ENCODE results near the gene CACNA1S.

CACNA1S gene

DNA sequence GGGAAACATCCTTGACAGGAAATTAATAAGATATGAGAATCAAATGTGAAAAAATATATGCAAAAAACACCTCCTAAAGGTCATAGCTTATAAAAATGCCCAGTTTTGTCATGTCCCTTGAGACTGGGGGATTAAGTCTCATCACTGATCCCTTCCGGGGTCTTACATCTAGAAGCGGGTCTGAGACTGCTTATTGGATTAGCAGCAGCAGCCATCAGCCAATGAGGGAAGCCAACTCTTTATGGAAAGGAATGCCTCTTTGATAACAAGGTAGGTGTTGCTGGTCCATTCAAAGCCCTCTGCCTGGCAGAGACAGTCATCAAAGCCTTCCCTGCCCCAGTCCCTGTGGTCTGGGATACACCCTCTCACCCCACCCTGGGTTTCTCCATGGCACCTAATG, 3.9 kb upstream of the CACNA1S start:
- DNase-seq (ENCODE audit: low read depth in 2 of 3, low spot score in 2 of 3), result no peak

- no peak for DNase-seq (ENCODE audit: low read depth in 2 of 3, low spot score in 2 of 3)
Measured at GRCh38 chr1:201115390-201115937, 3.2 kb upstream of the CACNA1S start.

DNA sequence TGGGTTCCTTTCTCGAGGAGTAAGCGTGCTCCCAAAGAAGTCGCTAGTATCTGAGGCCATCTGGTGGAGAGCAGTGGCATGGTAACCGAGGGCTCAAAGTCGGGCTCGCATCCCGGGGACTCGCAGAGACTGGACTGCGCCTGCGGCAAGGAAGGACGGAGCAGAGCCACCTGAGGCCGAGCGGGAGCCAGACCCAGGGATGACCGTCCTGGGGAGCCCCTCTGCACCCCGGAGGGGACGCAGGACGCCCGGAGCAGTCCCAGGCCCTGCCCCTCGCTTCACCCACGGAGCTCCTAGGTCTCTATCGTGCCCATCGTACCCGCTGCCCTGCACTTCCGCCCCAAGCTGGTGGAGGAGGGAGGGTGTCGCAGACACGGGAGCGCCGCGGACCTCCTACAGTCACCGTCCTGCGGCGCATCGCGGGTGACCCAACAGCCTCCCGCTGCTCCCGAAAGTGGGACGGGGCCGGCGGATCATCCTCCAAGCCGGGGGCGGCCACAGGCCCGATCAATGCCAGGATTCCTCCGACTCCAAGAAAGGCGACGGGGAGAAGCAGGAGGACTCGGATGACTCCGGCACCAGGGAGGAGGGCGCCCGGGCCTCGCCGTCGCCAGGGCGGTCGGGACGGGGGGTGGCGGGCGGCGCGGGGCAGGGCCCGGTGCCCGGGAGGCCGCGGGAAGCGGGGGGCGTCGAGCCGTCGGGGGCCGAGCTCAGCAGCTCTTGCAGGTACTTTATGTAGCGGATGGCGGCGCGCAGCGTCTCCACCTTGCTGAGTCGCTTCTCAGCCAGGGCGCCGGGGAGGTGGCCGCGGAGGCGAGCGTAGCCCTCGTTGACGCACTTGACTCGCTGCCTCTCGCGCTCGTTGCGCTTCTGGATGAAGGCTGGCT, 2.3 kb upstream of the CACNA1S start:
- DNase-seq (ENCODE audit: low read depth in 2 of 3, low spot score in 2 of 3), result peak; percentile 49 to 62 (median 57)

DNA sequence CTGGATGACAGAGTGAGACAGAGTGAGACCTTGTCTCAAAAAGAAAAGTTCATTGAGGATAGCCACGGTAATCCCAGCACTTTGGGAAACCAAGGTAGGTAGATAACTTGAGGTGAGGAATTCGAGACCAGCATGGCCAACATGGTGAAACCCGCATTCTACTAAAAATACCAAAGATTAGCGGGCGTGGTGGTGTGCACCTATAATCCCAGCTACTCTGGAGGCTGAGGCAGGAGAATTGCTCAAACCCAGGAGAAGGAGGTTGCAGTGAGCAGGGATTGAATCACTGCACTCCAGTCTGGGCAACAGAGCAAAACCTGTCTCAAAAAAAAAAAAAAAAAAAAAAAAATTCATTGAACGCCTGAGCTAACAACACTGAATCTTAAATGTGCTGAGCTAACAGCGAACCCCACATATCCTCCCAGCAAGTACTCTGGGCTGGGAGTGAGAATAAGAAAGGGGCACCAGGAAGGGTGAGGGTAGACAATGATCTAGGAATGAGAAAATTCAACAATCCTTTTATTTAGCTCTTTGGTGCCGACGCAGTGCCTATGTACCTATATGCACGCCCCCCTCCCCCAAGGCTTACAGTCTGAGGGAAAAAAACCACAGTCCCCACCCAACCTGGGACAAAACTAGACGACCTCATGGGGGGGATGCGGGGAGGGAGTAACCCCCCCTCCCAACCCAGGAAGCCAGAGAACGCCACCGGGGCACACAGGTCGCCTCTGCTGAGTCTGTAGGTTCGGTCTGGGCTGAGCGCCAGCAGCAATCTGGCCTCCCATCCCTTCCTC, 1.4 kb upstream of the CACNA1S start:
- no peak for DNase-seq (ENCODE audit: low read depth in 2 of 3, low spot score in 2 of 3)

DNA sequence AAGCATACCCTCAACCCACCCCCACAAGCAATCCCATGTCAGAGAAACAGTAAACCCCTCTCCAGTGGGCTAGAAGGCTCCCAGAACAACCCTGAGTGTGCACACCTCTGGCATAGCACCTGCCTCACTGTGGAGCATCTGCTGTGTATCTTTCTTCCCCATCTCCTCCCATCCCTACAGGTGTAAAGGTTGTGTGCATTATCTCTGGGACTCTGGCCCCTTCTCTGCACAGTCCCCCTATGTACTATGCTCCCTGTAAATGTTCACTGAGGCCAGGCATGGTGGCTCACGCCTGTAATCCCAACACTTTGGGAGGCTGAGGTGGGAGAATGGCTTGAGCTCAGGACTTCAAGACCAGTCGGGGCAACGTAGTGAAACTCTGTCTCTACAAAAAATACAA, 700 bp upstream of the CACNA1S start:
- no peak for DNase-seq (ENCODE audit: low read depth in 2 of 3, low spot score in 2 of 3)

DNA sequence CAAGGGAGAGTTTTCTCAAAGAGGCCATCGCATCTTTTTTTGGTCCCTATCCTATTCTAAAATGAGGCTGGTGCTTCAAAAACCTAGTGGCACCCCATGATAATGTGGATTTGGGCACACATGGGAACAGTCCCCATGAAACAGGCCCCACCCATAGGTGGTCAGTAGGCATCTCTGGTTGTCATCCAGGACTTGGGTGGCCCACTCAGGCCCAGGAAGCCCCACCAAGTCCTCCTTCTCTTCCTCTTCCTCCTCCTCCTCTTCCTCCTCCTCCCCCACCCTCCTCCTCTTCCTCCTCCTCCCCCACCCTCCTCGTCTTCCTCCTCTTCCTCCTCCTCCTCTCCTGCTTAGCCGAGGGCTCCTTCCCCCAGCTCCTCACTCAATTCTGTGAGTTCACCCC, 554 bp downstream of the CACNA1S start:
- no peak for DNase-seq (ENCODE audit: low read depth in 2 of 3, low spot score in 2 of 3)

DNA sequence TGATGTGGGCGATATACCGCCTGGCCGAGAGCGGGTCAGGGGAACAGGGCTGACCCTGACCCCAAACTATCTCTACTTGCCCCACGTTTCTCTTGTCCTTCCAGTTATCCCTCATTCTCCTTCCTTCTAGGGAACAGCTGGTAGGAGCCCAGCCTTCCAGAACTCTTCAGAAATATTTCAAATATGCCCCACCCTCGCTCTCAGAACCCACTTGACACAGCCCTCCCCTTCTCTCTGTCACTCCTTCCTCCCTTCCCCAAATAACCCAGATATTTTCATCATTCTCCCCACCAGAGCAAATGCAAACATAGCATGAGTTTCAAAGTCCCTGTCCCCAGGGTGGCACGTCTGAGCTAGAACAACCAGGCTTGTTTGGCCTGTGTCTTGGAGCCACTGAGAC, 1.1 kb downstream of the CACNA1S start:
- DNase-seq (ENCODE audit: low read depth in 2 of 3, low spot score in 2 of 3), result no peak

DNA sequence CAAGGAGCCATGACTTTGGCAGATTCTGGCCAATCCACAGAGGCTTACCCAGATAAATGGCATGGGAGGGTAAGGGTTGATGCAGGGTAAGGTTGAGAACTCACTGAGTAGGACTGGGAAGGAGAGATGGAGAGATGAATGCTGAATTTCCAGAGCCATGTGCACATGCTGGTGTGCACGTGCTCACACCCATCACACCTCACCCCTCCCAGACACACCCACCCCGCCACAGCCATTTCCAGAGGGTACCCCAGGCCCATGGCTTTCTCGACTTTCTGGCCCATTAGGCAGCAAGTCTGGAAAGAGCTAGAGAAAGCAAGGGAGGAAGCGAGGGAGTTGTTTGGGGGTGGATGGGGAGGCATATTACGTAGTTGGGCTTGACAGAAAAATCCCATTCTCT, 1.6 kb downstream of the CACNA1S start:
- no peak for DNase-seq (ENCODE audit: low read depth in 2 of 3, low spot score in 2 of 3)

DNA sequence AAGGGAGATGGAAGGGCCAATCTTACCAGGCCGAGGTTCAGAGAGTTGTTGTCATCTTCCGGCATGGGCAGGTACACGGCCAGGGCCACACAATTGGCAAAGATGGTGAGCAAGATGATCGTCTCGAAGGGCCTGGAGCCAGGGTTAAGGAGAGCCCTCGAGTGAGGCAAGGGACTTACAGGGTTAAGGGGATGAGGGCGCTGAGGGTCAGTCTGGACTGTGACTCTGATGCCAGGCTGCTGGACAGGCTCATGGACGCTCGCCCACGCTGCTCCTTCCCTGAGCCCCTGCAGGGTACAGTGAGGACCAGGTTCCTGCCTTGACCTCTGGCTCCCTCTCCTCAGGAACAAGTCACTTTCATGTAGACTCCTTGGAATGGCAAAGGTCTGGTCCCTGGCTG, 2.1 kb downstream of the CACNA1S start:
- DNase-seq (ENCODE audit: low read depth in 2 of 3, low spot score in 2 of 3), result no peak

DNA sequence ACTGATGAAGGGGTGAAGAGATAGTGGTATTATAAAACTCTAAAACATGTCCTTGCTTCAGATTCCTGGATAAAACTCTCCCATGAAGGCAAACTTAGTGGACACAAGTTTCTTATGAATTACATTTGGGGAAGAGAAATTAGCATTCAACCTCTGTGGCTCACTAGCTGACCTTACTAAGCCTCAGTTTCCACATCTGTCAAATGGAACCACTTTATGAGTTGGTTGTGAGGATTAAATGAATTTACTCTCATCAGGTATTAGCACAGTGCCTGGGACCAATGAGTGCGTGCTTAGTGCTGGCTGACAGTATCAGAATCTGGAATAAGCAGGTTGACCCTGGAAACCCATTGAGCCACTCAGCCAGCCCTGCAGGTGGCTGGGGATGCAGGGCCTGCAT, 2.6 kb downstream of the CACNA1S start:
- DNase-seq (ENCODE audit: low read depth in 2 of 3, low spot score in 2 of 3), result no peak

DNA sequence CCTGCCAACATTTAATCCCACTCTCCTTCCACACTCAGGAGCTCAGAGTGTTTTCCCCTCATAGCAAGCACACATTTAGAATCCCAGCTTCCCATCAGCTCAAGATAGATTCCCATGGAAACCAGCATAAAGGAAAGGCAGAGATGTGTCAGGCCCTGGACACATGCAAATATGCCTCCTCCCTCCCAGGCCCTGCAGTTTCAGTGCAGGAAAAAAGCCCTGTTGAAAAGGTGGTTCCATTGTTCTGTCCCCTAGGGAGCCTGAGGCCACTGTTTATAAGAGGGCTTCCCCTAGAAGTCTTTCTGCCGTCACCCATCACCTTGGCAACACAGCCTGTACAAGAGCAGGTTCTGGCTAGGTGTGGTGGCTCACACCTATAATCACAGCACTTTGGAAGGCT, 3.6 kb downstream of the CACNA1S start:
- no peak for DNase-seq (ENCODE audit: low read depth in 2 of 3, low spot score in 2 of 3)

DNA sequence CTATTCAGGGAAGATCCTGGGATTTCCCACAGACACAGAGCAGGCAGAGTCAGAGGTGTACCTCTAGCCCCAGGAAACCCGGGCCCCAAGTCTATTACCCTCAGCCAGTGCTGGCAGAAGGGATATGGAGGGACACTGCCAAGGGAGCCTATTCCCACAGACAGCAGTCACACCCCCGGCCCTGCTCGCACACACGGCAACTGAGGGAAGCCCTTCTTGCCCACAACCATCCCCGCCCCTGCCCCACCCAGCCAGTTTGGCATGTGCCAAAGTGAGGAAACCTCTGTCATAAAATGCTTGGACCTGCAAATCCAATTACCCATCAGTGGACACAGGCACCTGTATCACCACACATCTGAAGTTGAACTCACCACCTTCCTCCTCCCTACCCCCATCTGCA, 6.5 kb downstream of the CACNA1S start:
- no peak for DNase-seq (ENCODE audit: low read depth in 2 of 3, low spot score in 2 of 3)

GRCh38 chr1:201104141-201104540, 8.1 kb downstream of the CACNA1S start:
- DNase-seq (ENCODE audit: low read depth in 2 of 3, low spot score in 2 of 3), result no peak

DNA sequence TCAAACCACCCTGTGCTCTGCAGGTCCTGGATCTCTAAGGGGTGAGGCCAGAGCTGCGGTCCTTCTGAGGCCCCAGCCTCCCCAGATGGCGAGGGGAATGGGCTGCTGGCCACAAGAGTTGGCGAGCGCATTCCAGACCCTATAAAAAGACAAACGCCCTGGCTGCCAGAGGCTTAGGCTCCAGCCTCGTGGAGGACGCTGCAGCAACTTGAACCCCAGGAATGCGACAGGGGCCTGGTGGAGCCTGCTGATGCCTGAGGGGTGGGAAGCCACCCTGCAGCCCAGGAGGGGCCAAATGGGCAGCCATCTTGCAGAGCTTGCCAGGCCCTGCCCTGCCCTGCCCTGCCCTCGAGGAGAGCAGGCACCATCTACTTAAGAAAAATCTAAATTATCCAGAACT, 8.6 kb downstream of the CACNA1S start:
- DNase-seq (ENCODE audit: low read depth in 2 of 3, low spot score in 2 of 3), result no peak

- no peak for DNase-seq (ENCODE audit: low read depth in 2 of 3, low spot score in 2 of 3)
Measured at GRCh38 chr1:201100169-201100930, 11.9 kb downstream of the CACNA1S start.

DNA sequence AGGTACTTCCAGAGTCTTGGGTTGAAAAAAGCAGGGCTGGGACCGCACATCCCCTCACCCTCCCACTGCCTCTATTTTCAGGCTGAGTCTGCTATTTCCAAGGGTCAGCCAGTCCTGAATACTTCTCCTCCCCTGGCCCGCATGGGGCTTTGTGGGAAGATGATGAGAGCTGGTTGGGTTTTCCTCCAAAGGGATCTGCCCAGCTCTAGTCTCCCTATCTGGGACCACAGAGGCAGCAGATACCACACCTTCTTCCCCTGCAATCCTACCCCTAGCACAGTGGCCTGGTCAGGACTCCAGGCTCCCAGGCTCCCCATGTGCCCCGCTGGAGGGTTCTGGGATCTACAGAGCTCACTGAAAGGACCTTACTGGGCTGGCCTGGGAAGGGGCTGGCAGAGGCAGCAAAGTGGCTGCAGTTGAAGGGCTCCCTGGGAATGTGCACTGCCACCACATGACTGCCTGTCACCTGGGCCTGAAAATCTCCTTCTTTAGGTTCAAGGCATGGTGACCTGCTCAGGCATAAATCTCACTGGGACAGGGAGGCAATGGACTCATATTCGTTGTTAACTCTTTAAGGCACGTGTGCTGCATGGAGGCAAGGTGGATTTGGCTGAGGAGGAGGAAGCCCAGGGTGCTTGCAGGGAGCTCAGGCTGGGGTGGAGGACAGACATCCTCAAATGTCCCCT, 13.1 kb downstream of the CACNA1S start:
- no peak for DNase-seq (ENCODE audit: low read depth in 2 of 3, low spot score in 2 of 3)

GRCh38 chr1:201096977-201097856, 15.0 kb downstream of the CACNA1S start:
- no peak for DNase-seq (ENCODE audit: low read depth in 2 of 3, low spot score in 2 of 3)

DNA sequence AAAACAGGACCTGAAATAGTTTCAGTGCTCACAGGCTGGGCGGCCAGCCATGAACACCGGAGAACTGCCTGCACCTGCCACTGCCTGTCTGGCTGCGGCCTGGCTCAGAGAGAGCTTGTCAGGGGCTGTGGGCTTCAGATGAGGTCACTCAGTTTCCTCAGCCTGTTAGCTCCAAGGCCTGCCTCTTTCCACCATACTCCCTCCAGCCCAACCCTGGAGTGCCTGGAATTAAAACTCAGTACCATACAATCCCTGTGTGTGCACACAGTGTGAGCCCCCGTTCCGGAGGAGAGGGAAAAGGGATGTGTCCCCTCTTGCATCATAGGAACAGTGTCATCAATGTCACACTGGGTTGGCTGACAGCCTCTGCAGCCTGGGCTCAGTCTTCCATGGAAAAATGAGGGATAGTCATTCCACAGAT, 16.2 kb downstream of the CACNA1S start:
- DNase-seq (ENCODE audit: low read depth in 2 of 3, low spot score in 2 of 3), result no peak

GRCh38 chr1:201095581-201095980, 16.6 kb downstream of the CACNA1S start:
- no peak for DNase-seq (ENCODE audit: low read depth in 2 of 3, low spot score in 2 of 3)

GRCh38 chr1:201094832-201095231, 17.4 kb downstream of the CACNA1S start:
- no peak for DNase-seq (ENCODE audit: low read depth in 2 of 3, low spot score in 2 of 3)
